Activated naive CD4-positive, alpha-beta T cell treated with anti-CD3 and anti-CD28 coated beads, Interleukin-2, amount 10 ng/mL, durations not matched to agents 7 days and 5 days (primary cell): ENCODE measurements around the gene UTP18.

Source experiments
- CTCF ChIA-PET: fragments of 350-600 bp; sonication (Branson Sonifier 250); formaldehyde crosslinking; loops from one replicate; lab custom pipeline; 2021; ENCODE audit warnings: antibody characterized with exemption; lab: Charles Lee
- DNase-seq: peaks from one replicate; pipeline ENCODE4 v3.0.0-alpha.2; 2020
- H3K27ac Mint-ChIP-seq: one replicate; pipeline ENCODE4 v1.8.0; 2021; ENCODE audit warnings: mild to moderate bottlenecking, moderate library complexity, mixed read lengths
- H3K27me3 Mint-ChIP-seq: one replicate; pipeline ENCODE4 v1.8.0; 2021; ENCODE audit warnings: mild to moderate bottlenecking, mixed read lengths
- H3K36me3 Mint-ChIP-seq: one replicate; pipeline ENCODE4 v1.8.0; 2021; ENCODE audit warnings: mixed read lengths
- H3K4me1 Mint-ChIP-seq: one replicate; pipeline ENCODE4 v1.8.0; 2021; ENCODE audit warnings: mixed read lengths
- H3K4me3 Mint-ChIP-seq: one replicate; pipeline ENCODE4 v1.8.0; 2021; ENCODE audit warnings: mild to moderate bottlenecking, moderate library complexity, mixed read lengths
- H3K9me3 Mint-ChIP-seq: one replicate; pipeline ENCODE4 v1.8.0; 2021; ENCODE audit warnings: mixed read lengths

Gene UTP18

GRCh38 chr17:51335006-51335590, 74.8 kb downstream of the UTP18 start:
- H3K9me3 Mint-ChIP-seq: no peaks in the 10 kb centered on the region
- H3K36me3 Mint-ChIP-seq: no peaks in the 10 kb centered on the region
- no peak overlapping the region for H3K27ac Mint-ChIP-seq
- peaks cover 12% of the 10 kb centered on the region for H3K27me3 Mint-ChIP-seq
- H3K4me3 Mint-ChIP-seq: no peak overlapping the region
- CTCF ChIA-PET: no interaction called here
- H3K4me1 Mint-ChIP-seq: no peaks in the 10 kb centered on the region
- no peak for DNase-seq

- no peaks in the 10 kb centered on the region for H3K4me1 Mint-ChIP-seq
- CTCF ChIA-PET: interaction anchor here (1.4 kb wide), 1 partner anchor 14 kb away, joined by 4 read pairs; no protein-coding TSS in a partner anchor
- no peak overlapping the region for H3K27ac Mint-ChIP-seq
- no peaks in the 10 kb centered on the region for H3K9me3 Mint-ChIP-seq
- H3K4me3 Mint-ChIP-seq: no peak overlapping the region
- peaks cover 12% of the 10 kb centered on the region for H3K27me3 Mint-ChIP-seq
- DNase-seq: no peak
- no peaks in the 10 kb centered on the region for H3K36me3 Mint-ChIP-seq
Observed at GRCh38 chr17:51335883-51336822, 75.8 kb downstream of the UTP18 start.

GRCh38 chr17:51341457-51341856, 81.1 kb downstream of the UTP18 start:
- no peak for DNase-seq
- Mint-ChIP-seq H3K27me3 (peaks cover 23% of the 10 kb centered on the region), H3K27ac (no peak overlapping the region), H3K36me3 (no peaks in the 10 kb centered on the region), H3K9me3 (no peaks in the 10 kb centered on the region), H3K4me3 (no peak overlapping the region), H3K4me1 (no peaks in the 10 kb centered on the region)
- CTCF ChIA-PET: no interaction called here

GRCh38 chr17:51342257-51342656, 81.9 kb downstream of the UTP18 start:
- no peak overlapping the region for H3K27ac Mint-ChIP-seq
- CTCF ChIA-PET: no interaction called here
- H3K4me3 Mint-ChIP-seq: no peak overlapping the region
- no peak for DNase-seq
- H3K9me3 Mint-ChIP-seq: no peaks in the 10 kb centered on the region
- no peaks in the 10 kb centered on the region for H3K4me1 Mint-ChIP-seq
- H3K27me3 Mint-ChIP-seq: peaks cover 20% of the 10 kb centered on the region
- no peaks in the 10 kb centered on the region for H3K36me3 Mint-ChIP-seq

- Mint-ChIP-seq H3K27me3 (peaks cover 28% of the 10 kb centered on the region), H3K4me3 (no peak overlapping the region), H3K27ac (no peak overlapping the region), H3K9me3 (no peaks in the 10 kb centered on the region), H3K4me1 (no peaks in the 10 kb centered on the region), H3K36me3 (no peaks in the 10 kb centered on the region)
- DNase-seq: no peak
- CTCF ChIA-PET: no interaction called here
Observed at GRCh38 chr17:51344532-51344931, 84.2 kb downstream of the UTP18 start.

- Mint-ChIP-seq H3K4me1 (no peaks in the 10 kb centered on the region), H3K36me3 (no peaks in the 10 kb centered on the region), H3K27ac (no peak overlapping the region), H3K4me3 (no peak overlapping the region), H3K27me3 (peaks cover 40% of the 10 kb centered on the region), H3K9me3 (no peaks in the 10 kb centered on the region)
- CTCF ChIA-PET: no interaction called here
- no peak for DNase-seq
Observed at GRCh38 chr17:51346218-51346982, 86.1 kb downstream of the UTP18 start.
